ENCODE results near the gene PLCB1.
A peak's percentile ranks its signal among the peaks of the same experiment; 100 is the strongest.

The PLCB1 gene

GRCh38 chr20:8917084-8917483 is 785.0 kb downstream of the PLCB1 start:
- no peak for DNase-seq

GRCh38 chr20:8918145-8918544 is 786.1 kb downstream of the PLCB1 start:
- no peak for DNase-seq

GRCh38 chr20:8924539-8924938 is 792.5 kb downstream of the PLCB1 start:
- DNase-seq: no peak

- no peak for DNase-seq
Observed at GRCh38 chr20:8930726-8931125, 798.7 kb downstream of the PLCB1 start.

GRCh38 chr20:8932192-8933165 is 800.4 kb downstream of the PLCB1 start:
- DNase-seq: peak; percentile 34

GRCh38 chr20:8933381-8933807 is 801.3 kb downstream of the PLCB1 start:
- DNase-seq: peak; percentile 54

GRCh38 chr20:8934362-8934761 is 802.3 kb downstream of the PLCB1 start:
- DNase-seq: no peak

Measured in right hindlimb (tissue), 1 donor.